Suppressor macrophage treated with lipopolysaccharide for 4 hours (primary cell): ENCODE measurements around the gene SBF2.
A peak's percentile ranks its signal among the peaks of the same experiment; 100 is the strongest.
"Not testable (repeated sequence)": the region's sequence is repeated elsewhere in the genome, so short reads cannot be mapped to it uniquely, and the experiment has no call there.

Source experiments
- DNase-seq: peaks from one replicate; pipeline ENCODE4 v3.0.0-alpha.2; 2020

SBF2 gene

DNA sequence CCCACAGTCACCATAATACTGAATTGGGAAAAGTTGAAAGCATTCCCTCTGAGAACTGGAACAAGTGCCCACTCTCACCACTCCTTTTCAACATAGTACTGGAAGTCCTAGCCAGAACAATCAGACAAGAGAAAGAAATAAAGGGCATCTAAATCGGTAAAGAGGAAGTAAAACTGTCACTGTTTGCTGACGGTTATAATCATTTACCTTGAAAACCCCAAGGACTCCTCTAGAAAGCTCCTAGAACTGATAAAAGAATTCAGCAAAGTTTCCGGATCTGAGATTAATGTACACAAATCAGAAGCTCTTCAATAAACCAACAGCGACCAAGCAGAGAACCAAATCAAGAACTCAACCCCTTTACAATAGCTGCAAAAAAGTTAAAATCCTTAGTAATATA lies 306.7 kb downstream of the SBF2 start:
- DNase-seq = not testable (repeated sequence)

DNA sequence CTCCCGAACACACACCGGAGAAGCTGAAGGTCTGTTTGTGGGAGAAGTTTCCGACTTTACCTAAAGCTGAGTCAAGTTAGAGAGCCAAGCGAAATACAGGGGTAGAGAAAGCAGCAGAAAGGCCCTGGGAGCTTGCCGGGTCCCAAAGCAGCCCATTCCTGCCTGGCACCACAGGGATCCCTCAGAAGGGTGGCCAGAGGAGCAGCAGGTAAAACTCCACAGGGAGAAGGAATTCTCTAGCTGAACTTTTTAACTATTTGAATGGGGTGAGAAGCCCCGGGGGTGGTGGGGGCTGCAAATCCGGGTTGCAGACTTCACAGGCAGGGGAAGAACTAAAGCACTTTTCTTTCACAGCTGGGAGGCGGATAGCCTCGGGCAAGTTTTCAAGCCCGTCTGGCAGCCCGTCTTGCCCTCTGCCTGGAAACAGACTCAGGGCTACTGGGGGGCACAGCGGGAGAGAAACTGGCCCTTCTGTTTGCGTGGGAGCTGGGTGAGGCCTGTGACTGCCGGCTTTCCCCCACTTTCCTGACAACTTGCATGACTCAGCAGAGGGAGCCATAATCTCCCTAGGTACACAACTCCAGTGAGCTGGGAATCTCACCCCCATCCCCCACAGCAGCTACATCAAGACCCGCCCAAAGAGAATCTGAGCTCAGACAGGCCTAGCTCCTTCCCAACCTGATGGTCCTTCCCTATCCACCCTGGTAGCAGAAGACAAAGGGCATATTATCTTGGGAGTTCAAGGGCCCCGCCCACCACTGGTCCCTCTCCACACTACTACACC lies 311.0 kb downstream of the SBF2 start:
- no peak for DNase-seq

DNA sequence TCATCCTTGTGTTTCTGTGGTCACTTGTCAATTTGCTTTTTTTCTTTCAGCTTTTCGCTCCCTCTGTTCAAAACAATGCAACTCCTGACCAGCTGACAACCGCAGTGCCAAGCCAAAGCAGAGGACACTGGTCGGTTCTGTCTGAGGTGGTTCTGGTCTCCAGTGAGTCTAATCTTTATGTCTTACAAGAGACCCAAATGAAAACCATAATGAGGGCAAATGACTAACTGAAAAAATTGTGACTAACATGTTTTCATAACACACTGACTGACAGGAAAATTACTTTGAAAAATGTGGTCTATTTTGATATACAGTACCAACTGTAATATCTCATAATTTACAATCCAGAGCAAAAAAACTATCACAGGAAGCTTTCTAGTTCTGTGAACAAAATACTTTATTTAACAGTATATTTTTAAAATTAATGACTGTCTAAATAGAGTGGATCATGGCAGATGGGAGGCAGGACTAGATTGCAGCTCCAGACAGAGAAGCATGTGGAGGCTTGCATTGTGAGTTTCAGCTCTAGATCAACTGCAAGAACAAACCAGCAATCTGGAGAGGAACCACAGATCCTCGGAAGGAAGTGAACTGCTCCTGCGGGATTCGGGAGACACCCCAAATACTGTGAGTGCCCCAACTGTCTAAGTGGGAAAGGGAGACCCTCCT lies 311.8 kb downstream of the SBF2 start:
- no peak for DNase-seq

DNA sequence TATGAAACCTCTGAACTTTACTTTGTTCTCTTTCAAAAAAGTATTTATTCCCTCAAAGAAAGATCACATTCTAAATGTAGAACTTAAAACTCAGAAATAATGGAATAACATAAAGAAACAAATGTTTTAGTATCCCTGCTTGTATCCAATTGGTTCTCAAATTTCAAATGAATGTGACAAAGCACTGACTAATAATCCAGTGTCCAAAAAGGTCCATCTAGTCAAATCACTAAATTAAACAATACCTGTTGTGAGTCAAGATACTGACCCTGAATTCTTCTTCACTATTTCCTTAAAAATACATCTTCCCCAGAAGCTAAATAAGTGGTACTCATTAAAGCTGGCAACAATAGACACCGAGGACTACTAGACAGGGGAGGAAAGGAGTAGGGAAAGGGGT lies 313.1 kb downstream of the SBF2 start:
- no peak for DNase-seq

DNA sequence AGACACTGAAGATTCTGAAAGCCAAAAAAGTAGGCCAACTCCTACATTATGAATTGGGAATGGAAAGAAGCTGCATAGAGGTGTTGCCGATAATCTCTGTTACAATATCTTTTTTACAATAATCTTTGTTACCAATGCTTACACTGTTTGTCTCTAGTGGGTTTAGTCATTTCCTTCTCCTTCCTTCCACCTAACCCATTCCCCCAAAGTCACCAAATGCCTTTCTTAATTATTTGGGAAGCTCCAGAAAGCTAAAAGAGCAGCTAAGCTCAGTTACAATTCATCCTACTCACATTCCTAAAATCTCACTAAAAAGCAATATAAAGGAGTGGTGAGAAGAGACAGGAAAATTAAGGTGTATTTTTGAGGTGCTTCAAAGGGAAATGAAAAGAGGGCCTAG lies 316.5 kb downstream of the SBF2 start:
- no peak for DNase-seq

DNA sequence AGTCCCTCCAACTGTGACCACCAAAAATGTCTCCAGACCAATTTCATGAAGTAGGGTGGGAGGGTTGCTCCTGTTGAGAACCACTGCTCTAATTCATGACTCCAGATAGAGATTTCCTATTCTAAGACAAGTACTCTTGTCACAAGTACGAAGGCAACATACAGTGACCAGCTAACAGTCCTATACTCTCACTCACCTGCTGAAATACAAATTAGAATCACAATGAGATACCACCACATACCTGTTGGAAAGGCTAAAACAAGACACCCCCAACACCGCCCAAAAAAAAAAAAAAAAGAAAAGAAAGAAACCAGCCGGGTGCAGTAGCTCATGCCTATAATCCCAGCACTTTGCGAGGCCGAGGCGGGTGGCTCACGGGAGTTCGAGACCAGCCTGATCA lies 319.6 kb downstream of the SBF2 start:
- no peak for DNase-seq

DNA sequence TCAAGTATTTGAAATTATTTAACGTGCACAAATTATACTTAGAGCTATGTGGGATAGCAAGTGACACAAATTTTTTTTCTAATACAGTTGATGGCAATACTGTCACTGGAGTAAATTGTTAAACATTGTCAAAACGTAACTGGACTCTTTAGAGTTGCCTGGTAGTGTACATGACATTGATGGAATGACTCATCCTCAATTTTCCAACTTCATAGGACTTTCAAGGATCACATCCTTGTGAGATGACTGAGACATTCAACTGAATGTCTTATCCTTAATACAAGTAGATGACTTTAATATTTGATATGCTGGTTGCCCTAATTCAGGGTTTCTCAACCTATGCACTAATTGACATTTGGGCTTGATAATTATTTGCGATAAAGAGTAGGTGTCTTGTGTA lies 320.1 kb downstream of the SBF2 start:
- DNase-seq = no peak

DNA sequence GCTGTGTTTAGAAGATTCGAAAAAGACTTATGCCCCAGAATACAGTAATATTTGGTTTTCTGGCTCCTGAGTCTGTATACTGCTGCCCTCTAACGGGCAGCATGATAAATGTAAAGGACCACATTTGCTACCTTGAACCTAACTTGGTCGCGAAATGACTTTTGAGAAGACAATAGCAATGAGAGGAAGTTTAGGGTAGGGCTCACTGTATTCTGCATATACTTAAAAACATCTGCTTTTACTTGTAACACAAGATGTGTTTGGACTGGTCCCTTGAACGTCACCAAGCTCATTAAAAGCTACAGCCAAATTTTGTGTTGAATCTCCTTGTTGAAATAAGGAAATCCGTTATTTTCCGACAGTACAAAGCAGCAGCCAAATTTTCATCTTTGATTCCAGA lies 321.0 kb downstream of the SBF2 start:
- peak; percentile 52 for DNase-seq

DNA sequence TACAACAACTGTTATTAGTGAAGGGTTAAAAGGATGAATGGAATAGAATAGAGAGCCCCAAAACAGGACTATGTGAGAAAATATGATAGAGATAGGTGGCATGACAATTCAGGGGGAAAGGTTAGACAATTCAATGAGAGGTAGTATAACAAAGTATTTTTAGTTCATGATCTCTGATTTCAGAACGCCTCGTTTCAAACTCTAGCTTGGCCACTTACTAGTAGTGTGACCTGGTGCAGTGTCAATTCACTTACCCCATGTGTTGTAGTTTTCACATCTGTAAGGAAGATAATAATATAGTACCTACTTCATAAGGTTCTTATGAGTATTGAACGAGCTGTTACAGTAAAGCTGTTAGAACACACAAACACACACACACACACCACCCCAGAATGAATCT lies 322.1 kb downstream of the SBF2 start:
- DNase-seq = no peak

DNA sequence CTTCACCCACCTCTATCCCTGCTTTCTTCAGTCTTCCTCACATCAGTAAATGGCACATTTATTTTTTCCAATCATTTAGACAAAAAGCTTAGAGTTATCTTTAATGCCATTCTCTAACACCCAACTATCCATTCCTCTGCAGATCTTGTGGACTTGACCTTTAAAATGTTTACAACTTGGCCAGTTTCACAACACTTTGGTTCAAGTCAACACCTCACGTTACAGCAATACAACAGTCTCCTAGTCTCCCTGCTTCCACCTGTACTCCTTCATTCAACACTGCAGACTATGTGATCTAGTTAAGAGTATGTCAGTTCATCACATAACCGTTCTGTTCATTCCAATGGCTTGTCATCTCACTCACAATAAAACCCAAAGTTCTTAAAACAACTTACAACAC lies 325.0 kb downstream of the SBF2 start:
- DNase-seq = no peak

DNA sequence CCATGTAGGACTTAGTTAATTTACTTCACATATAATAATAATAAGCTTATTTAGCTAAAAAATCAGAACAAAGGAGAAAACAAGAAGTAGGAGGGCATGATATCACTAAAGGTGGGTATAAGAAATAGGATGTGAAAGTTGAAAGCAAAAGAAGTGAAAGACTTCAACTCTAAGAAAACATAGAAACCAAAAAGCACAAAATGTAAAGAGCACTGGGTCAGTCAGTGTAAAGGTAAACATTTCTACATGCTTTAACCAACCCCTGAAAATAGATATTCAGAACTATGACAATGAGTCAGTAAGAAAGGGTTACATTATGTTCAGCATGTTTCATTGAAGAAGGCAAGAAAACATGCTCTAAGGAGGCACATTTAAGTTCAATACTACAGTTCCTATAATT lies 331.3 kb downstream of the SBF2 start:
- DNase-seq = no peak

DNA sequence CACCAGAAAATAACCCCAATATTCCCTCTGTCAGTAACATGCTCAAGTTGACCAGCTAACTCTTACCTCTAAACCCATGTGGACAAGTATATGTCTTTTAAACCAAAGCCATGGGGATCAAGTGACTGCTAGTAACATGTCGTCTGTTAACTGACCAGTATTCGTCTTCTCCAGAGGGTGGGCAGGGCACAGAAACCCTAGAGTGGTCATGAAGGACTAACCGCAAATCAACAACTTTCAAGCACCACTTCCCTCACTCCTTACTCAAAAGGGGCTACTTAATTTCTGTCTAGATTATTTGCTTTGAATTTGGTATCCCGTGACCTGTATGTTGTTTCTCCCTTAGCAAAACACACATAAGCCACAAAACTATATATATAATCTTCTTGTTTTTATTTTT lies 336.9 kb downstream of the SBF2 start:
- DNase-seq = no peak

DNA sequence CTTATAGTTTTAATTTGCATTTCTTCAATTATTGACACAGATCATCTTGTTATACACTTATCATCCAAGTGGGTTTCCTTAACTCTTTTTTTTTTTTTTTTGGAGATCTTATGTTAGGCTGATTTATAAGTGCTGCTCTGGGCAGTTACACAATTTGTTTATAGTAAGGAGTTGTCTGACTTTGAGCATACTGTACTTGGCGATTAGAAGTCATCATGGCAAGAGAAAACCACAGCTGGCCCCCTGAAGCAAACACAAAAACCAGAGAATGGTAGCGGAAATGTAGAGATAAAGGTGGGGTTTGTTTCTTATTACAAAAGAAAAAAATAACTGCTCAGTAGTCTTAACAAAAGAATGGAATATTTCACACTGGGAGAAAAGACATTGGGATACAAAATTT lies 337.5 kb downstream of the SBF2 start:
- DNase-seq = no peak

DNA sequence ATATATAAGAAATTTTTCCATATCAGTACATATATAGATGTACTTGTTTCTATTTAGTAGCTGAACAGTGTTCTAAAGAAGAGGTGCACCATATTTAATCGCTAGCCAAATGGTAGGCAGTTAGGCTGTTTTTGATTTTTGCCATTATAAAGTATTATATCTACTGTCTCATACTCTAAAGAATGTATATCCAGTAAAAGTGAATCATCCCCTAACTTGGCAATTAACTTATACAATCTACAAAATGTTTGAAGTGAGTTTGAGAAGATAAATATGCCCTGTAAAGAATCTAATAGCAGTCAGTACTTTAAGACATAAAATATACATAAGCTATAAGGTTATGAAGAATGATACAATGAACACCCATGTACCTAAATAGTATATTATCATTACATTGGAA lies 338.6 kb downstream of the SBF2 start:
- DNase-seq = no peak

DNA sequence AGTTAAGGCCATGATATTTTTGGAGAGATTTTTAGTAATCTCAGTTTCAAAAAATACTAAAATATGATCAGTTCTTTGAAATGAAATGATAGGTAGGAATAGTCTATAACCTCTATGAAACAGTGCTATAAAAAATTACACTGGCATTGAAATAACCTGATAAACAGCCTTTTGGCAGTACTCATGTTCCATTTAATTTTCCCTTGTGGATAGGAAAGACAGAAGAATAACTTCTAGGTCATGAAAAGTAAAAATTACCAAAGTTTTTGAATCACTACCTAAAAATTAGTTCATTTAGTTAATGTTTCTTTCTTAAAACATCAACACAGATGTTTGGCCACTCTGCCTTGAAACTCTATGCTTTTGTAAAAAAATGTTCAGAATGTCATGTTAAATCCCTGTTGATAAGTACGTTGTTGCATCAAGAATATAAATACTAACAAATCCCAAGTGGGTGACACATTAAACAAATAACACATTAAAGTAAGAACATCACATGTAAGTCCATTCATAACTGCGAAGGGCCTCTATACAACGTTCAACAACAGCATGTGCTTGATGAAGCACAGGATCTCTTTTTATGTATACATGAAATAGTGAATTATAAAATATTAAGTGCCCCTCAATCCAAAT lies 339.9 kb downstream of the SBF2 start:
- DNase-seq = no peak

DNA sequence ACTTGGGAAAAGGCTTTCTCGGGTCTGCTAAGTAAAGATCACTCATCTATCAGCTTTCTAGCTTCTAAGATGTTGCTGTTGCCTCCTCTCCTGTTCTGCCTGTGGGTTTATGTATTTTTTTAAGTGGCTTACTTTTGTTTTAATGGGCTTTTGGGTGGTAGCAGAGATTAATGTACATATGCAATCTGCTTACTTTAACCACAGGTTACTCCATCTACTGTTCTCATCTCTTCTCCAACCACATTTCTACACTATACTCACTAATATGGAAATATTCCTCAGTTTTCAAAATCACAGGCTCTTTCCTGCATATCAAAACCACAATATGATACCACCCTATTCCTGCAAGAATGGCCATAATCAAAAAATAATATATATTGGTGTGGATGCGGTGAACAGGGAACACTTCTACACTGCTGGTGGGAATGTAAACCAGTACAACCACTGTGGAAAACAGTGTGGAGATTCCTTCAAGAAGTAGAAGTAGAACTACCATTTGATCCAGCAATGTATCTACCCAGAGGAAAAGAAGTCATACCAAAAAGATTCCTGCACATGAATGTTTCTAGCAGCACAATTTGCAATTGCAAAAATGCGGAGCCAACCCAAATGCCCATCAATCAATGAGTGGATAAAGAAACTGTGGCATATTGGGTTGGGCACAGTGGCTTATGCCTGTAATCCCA lies 341.4 kb downstream of the SBF2 start:
- no peak for DNase-seq

DNA sequence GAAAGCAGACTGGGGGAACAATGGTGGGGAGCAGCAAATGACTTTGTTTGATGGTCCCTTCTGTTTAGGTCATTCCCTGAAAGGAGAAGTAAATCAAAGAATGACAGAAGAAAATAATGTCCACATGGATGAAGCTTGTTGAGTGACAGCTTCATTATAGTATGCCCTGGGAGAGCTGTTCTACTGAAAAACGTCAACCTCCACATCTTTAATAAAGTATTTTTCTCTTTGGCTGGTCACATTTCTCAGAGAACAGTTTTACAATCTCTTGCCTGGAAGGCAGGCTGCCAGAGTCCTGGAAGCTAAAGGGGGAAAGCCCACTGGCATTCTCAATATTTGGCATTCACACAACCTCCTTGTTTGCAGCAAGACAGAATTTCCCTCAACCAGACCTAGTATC lies 342.2 kb downstream of the SBF2 start:
- no peak for DNase-seq

DNA sequence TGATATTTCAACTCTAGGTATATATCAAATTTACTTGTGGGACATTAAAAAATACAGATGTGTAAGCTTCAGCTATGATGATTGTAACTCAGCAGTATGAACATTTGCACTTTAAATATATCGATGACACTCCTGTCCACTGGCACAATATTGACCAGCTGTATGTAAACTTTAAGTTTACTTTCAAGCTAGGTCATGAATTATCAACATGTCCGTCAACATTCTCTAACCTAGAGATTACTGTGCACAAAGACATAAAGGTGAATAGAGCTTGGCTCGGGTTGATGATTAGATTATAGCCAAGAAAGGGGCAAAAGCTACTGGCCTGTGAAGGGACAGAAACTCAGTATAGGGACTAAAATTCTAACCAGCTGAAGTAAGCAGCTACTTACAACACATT lies 343.6 kb downstream of the SBF2 start:
- DNase-seq = no peak

DNA sequence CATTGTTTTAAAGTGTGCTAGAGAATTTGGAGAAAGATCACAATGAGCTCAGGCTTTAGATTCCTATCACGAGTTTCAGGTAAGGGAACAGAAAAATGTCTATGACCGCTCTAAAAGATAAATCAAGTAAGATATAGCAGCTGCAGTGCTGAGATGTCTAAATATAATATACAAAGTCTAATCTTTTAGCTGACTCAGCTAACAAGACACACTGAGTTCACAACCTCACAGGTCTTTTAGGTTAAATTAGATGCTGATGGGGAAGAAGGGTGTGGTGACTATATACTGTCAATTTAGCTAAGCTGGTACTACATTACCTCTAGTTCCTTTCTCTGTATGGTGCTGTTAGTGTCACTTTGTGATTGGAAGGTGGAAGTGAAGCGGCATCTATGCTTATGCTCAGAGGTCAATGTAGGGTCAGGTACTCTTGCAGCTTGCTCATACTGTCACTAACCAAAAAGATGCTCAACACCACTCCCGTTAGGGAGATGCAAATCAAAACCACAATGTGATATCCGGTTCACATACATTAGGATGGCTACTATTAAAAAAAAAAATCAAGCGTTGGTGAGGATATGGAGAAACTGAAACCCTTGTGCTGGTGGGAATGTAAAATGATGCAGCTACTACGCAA lies 346.7 kb downstream of the SBF2 start:
- no peak for DNase-seq

DNA sequence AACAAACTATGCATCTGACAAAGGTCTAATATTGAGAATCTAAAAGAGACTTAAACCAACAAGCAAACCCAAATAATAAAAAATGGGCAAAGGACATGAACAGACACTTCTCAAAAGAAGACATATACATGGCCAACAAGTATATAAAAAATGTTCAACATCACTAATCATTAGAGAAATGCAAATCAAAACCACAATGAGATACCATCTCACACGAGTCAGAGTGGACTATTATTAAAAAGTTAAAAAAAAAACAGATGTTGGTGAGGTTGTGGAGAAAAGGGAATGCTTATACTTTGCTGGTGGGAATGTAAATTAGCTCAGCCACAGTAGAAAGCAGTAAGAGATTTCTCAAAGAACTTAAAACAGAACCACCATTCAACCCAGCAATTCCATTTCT lies 348.3 kb downstream of the SBF2 start:
- DNase-seq = not testable (repeated sequence)

DNA sequence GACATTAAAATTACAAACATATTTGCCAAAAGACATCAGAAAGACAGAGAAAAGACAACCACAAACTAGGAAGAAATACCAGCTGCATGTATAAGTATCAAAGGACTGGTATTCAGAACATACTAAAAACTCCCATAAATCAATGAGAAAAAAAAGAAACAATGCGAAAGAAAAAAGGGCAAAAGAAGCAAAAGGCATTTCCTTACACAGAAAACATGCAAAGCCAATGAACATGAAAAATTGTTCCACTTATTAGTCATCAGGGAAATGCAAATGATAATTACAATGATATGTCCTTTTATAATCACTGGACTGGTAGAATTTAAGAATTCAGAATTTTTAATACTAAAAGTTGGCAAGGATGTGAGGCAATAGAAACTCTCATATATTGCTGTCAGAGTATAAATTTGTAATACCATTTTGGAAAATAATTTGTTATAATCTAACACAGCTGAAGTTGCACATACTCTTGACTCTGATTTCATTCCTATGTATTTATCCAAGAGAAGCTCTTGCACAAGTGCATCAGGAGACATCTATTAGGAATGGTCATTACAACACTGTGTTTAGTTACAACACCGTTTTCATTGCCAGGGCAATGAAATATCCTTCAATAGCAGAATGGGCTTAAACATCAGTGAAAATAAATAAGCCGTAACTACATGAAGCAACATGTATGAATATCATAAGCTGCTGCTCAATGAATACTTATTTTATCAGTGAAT lies 350.5 kb downstream of the SBF2 start:
- DNase-seq = no peak

DNA sequence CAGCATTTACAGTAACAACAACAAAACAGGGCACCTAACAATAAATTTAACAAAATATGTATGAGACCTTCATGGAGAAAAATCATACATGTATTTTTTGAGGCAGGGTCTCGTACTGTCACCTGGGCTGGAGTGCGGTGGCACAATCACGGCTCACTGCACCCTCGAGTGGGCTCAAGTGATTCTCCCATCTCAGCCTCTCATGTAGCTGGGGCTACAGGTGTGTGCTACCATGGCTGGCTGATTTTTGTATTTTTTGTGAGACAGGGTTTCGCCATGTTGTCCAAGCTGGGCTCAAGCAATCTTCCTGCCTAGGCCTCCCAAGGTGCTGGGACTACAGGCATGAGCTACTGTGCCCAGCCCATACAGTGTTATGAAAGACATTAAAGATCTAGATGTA lies 352.0 kb downstream of the SBF2 start:
- DNase-seq = no peak

DNA sequence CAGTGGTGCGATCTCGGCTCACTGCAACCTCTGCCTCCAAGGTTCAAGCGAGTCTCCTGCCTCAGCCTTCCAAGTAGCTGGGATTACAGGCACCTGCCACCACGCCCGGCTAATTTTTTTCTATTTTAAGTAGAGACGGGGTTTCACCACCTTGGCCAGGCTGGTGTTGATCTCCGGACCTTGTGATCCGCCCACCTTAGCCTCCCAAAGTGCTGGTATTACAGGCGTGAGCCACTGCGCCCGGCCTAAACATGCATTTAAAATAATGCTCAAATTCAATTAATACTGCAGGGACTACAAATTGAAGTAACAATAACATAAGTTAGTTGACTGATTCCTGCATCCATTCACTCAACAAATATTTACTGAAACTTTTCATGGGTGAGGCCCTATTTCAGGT lies 354.9 kb downstream of the SBF2 start:
- not testable (repeated sequence) for DNase-seq
